HEK293 (cell line): ENCODE data around the gene CHAC1.
A peak's percentile ranks its signal among the peaks of the same experiment; 100 is the strongest.

Experiments
- CTCF ChIA-PET: fragments of 350-600 bp; formaldehyde crosslinking; extraction: SDS; loops from one replicate; lab custom pipeline; 2021; ENCODE audit warnings: antibody characterized with exemption; lab: Yijun Ruan, JAX
- POLR2A ChIA-PET: fragments of 300-600 bp; formaldehyde crosslinking; extraction: SDS; loops from one replicate; lab custom pipeline; 2020; ENCODE audit warnings: antibody characterized with exemption, inconsistent platforms; lab: Yijun Ruan, JAX
- H3K27ac ChIP-seq: fragments of 200-500 bp; sonication (Bioruptor generic); 2 replicates; pipeline ENCODE4 v1.5.1; 2014; ENCODE audit warnings: low read depth, low read length, control low read depth, inconsistent platforms; ENCODE audit errors: extremely low read depth
- H3K36me3 ChIP-seq, 2 experiments: fragments of 200-500 bp in 1 of 2; sonication (Bioruptor generic) in 1 of 2; 1 replicate in 1 of 2; 2 replicates in 1 of 2; pipeline ENCODE4 v1.5.1; 2014 to 2017; ENCODE audit warnings: inconsistent platforms in 2 of 2, low read length in 2 of 2; ENCODE audit not compliant: control insufficient read depth in 2 of 2, insufficient read depth in 1 of 2
- H3K4me1 ChIP-seq: fragments of 200-500 bp; sonication (Bioruptor generic); 2 replicates; pipeline ENCODE4 v1.5.1; 2014; ENCODE audit warnings: mild to moderate bottlenecking, low read length, inconsistent platforms; ENCODE audit not compliant: control insufficient read depth, insufficient read depth
- H3K4me3 ChIP-seq: 2 replicates; pipeline ENCODE4 v1.5.1; 2011; ENCODE audit warnings: low read depth, mild to moderate bottlenecking, control low read depth, low read length, moderate library complexity
- H3K9me3 ChIP-seq: fragments of 200-500 bp; sonication (Bioruptor generic); 2 replicates; pipeline ENCODE4 v1.5.1; 2014; ENCODE audit warnings: low read depth, low read length, inconsistent platforms; ENCODE audit not compliant: control insufficient read depth, insufficient read depth
- HOXC10 ChIP-seq: sonication (generic); formaldehyde crosslinking; IDR thresholded peaks from 2 replicates; pipeline ENCODE4 v1.8.1; 2023; ENCODE audit warnings: mild to moderate bottlenecking, missing genetic modification reagents
- OSR2 ChIP-seq: fragments of 450-650 bp; formaldehyde crosslinking; IDR thresholded peaks from 2 replicates; pipeline ENCODE4 v1.5.1; 2016; ENCODE audit warnings: missing biosample characterization, missing genetic modification characterization
- SCRT2 ChIP-seq: fragments of 450-650 bp; formaldehyde crosslinking; IDR thresholded peaks from 2 replicates; pipeline ENCODE4 v1.5.1; 2016; ENCODE audit warnings: missing biosample characterization, missing genetic modification characterization
- ZBTB20 ChIP-seq: fragments of 450-650 bp; formaldehyde crosslinking; IDR thresholded peaks from 2 replicates; pipeline ENCODE4 v1.5.1; 2016; ENCODE audit warnings: missing biosample characterization, missing genetic modification characterization
- ZBTB21 ChIP-seq: fragments of 450-650 bp; formaldehyde crosslinking; IDR thresholded peaks from 2 replicates; pipeline ENCODE4 v1.5.1; 2017; ENCODE audit warnings: missing biosample characterization, missing genetic modification characterization
- ZIC2 ChIP-seq: fragments of 450-650 bp; formaldehyde crosslinking; IDR thresholded peaks from 2 replicates; pipeline ENCODE4 v1.5.1; 2016; ENCODE audit warnings: missing biosample characterization, missing genetic modification characterization
- ZNF121 ChIP-seq: fragments of 450-650 bp; formaldehyde crosslinking; IDR thresholded peaks from 2 replicates; pipeline ENCODE4 v1.5.1; 2016; ENCODE audit warnings: missing biosample characterization, missing genetic modification characterization
- ZNF146 ChIP-seq: fragments of 450-650 bp; formaldehyde crosslinking; IDR thresholded peaks from 2 replicates; pipeline ENCODE4 v1.5.1; 2016; ENCODE audit warnings: missing biosample characterization, missing genetic modification characterization
- ZNF202 ChIP-seq: fragments of 450-650 bp; formaldehyde crosslinking; IDR thresholded peaks from 2 replicates; pipeline ENCODE4 v1.5.1; 2016; ENCODE audit warnings: missing biosample characterization, missing genetic modification characterization, borderline replicate concordance
- ZNF23 ChIP-seq: fragments of 450-650 bp; formaldehyde crosslinking; IDR thresholded peaks from 2 replicates; pipeline ENCODE4 v1.5.1; 2016; ENCODE audit warnings: missing biosample characterization, missing genetic modification characterization, borderline replicate concordance
- ZNF274 ChIP-seq, 2 experiments: fragments of 200-500 bp in 1 of 2; fragments of 450-650 bp in 1 of 2; sonication (Bioruptor generic) in 1 of 2; formaldehyde crosslinking in 1 of 2; IDR thresholded peaks; 2 replicates each; pipeline versions ENCODE4 v1.5.1 to v1.6.1; 2014 to 2016; ENCODE audit warnings: borderline replicate concordance in 1 of 2, inconsistent platforms in 1 of 2, low read length in 1 of 2, missing biosample characterization in 1 of 2, missing genetic modification characterization in 1 of 2
- ZNF544 ChIP-seq: fragments of 450-650 bp; formaldehyde crosslinking; IDR thresholded peaks from 2 replicates; pipeline ENCODE4 v1.5.0; 2017; ENCODE audit warnings: missing biosample characterization, missing genetic modification characterization
- ZNF660 ChIP-seq: fragments of 450-650 bp; IDR thresholded peaks from 2 replicates; pipeline ENCODE4 v1.5.1; 2018; ENCODE audit warnings: missing biosample characterization, mild to moderate bottlenecking, missing genetic modification characterization
- ZNF664 ChIP-seq: fragments of 450-650 bp; formaldehyde crosslinking; IDR thresholded peaks from 2 replicates; pipeline ENCODE4 v1.5.1; 2016; ENCODE audit warnings: missing biosample characterization, missing genetic modification characterization
- ZNF791 ChIP-seq: fragments of 450-650 bp; formaldehyde crosslinking; IDR thresholded peaks from 2 replicates; pipeline ENCODE4 v1.5.1; 2016; ENCODE audit warnings: missing biosample characterization, missing genetic modification characterization
- ZNF792 ChIP-seq: fragments of 450-650 bp; formaldehyde crosslinking; IDR thresholded peaks from 2 replicates; pipeline ENCODE4 v1.5.1; 2016; ENCODE audit warnings: missing biosample characterization, missing genetic modification characterization

CHAC1 gene

DNA sequence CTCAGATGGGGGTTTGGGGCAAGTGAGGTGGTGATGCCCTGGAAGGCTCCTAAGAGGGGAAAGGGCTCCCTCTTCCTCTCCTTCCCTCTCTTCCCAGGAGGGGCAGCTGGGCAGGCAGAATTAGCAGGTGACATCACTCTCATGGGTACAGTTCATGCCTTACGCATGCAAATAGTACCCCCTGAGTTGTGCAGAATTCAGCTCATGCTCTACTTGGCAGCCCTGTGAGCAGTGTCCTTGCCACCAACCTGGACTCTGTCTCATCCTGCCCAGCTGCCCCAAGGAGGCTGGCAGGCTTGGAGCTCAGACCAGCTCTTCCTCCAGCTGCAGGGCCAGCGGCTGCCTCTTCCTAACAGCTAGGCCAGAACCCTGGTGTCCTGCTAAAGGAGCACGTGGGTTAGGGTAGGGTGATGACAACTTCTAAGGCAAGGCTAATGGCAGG is 3.3 kb downstream of the CHAC1 start (continued):
- TF ChIP-seq ZNF660 (tag by site-specific recombination): no peak
- no peak for TF ChIP-seq ZNF792 (tag by site-specific recombination)
- no peak for TF ChIP-seq ZNF791 (tag by site-specific recombination)
- no peak for TF ChIP-seq ZBTB21 (tag by site-specific recombination)
- no peak for TF ChIP-seq ZNF664
- no peak for TF ChIP-seq HOXC10 (CRISPR knock-in tag)
- TF ChIP-seq ZNF23 (tag by site-specific recombination): no peak

GRCh38 chr15:40957041-40957555 is 3.8 kb downstream of the CHAC1 start:
- no peak overlapping the region for H3K27ac ChIP-seq
- peaks cover 5% of the 10 kb centered on the region; the same call in 1 of the 2 replicates for H3K4me1 ChIP-seq
- CTCF ChIA-PET: interaction anchor here (1.1 to 2.1 kb wide), 3 partner anchors 16 to 52 kb away, joined by 4 to 8 read pairs (median 4); no protein-coding TSS in a partner anchor
- H3K9me3 ChIP-seq: no peaks in the 10 kb centered on the region
- POLR2A ChIA-PET: interaction anchor here (0.6 to 1.3 kb wide), 2 partner anchors 9 to 12 kb away, joined by 3 to 4 read pairs; no protein-coding TSS in a partner anchor
- H3K36me3 ChIP-seq: peaks cover 0 to 6% of the 10 kb centered on the region in 2 experiments; a peak in 1 of 3 replicates
- TF ChIP-seq ZNF274 (IDR thresholded peaks at IDR 0.05; ENCODE audit: low read length) (no peak), ZNF274 (tag by site-specific recombination; IDR thresholded peaks at IDR 0.05; ENCODE audit: borderline replicate concordance) (no peak), ZNF544 (tag by site-specific recombination) (no peak), ZNF121 (tag by site-specific recombination) (peak; percentile 94)
- no peak overlapping the region for H3K4me3 ChIP-seq

DNA sequence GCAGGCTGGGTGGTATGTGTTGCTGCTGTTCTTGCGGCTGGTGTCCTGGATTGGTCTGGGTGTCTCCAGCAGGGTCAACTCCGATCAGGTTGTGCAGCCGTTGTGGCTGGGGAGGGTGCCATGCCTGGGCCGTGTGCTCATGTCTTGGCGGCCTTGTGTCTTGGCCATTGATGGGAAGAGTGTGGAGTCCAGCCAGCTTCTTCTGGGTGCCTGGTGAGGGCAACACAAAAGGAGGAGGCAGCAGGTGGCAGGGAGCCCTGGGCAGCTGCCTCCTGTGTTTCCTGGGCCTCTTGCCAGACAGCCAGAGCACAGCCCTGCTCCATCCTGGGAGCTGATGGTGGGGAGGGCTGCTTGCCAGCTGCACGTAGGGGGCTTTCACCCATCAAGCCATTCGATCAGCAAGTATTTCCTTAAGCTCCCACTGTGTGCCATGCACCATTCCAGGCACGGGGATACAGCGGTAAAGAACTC is 4.3 kb downstream of the CHAC1 start:
- Histone ChIP-seq H3K9me3 (no peaks in the 10 kb centered on the region), H3K36me3 (peaks cover 0 to 6% of the 10 kb centered on the region in 2 experiments; a peak in 1 of 3 replicates), H3K4me1 (peaks cover 5% of the 10 kb centered on the region; the same call in 1 of the 2 replicates), H3K27ac (no peak overlapping the region), H3K4me3 (no peak overlapping the region)
- ChIA-PET CTCF (interaction anchor here (2.1 kb wide), 1 partner anchor 53 kb away, joined by 8 read pairs; no protein-coding TSS in a partner anchor), POLR2A (interaction anchor here (0.6 to 1.3 kb wide), 2 partner anchors 9 to 11 kb away, joined by 3 to 4 read pairs; no protein-coding TSS in a partner anchor)
- TF ChIP-seq ZIC2 (tag by site-specific recombination) (peak; percentile 86), ZNF202 (tag by site-specific recombination) (no peak), SCRT2 (tag by site-specific recombination) (0 out of 2 replicates have a peak, but pooled peaks have one; percentile 14)

GRCh38 chr15:40958146-40958545 is 4.9 kb downstream of the CHAC1 start:
- ChIA-PET CTCF (interaction anchor here (0.7 kb wide), 1 partner anchor 28 kb away, joined by 3 read pairs; no protein-coding TSS in a partner anchor), POLR2A (interaction anchor here (0.8 to 1.4 kb wide), 3 partner anchors 10 to 30 kb away, joined by 3 to 6 read pairs (median 3); partner anchors contain the start of gene DLL4)
- no peak overlapping the region for H3K27ac ChIP-seq
- H3K9me3 ChIP-seq: no peaks in the 10 kb centered on the region
- TF ChIP-seq ZNF146 (tag by site-specific recombination): no peak
- peaks cover 5% of the 10 kb centered on the region; the same call in 1 of the 2 replicates for H3K4me1 ChIP-seq
- peaks cover 0 to 6% of the 10 kb centered on the region in 2 experiments; a peak in 1 of 3 replicates for H3K36me3 ChIP-seq
- no peak overlapping the region for H3K4me3 ChIP-seq

GRCh38 chr15:40958723-40959122 is 5.5 kb downstream of the CHAC1 start:
- H3K36me3 ChIP-seq: peaks cover 0 to 6% of the 10 kb centered on the region in 2 experiments; a peak in 1 of 3 replicates
- H3K4me3 ChIP-seq: no peak overlapping the region
- H3K27ac ChIP-seq: no peak overlapping the region
- CTCF ChIA-PET: interaction anchor here (0.7 kb wide), 1 partner anchor 28 kb away, joined by 3 read pairs; no protein-coding TSS in a partner anchor
- TF ChIP-seq ZBTB20 (0 out of 2 replicates have a peak, but pooled peaks have one; percentile 2), OSR2 (tag by site-specific recombination) (no peak)
- H3K4me1 ChIP-seq: peaks cover 5% of the 10 kb centered on the region; the same call in 1 of the 2 replicates
- H3K9me3 ChIP-seq: no peaks in the 10 kb centered on the region
- POLR2A ChIA-PET: interaction anchor here (0.8 to 1.4 kb wide), 2 partner anchors 18 to 30 kb away, joined by 3 to 6 read pairs; partner anchors contain the start of gene DLL4
